CD4-positive, alpha-beta memory T cell (primary cell): ENCODE results near the gene EMILIN1. TPM values are rescaled to one million over a fixed set of nuclear protein-coding genes. Genes with fewer than 3 reads are reported as not detected.

ENCODE experiments used
- CTCF ChIA-PET: fragments of 350-600 bp; sonication (Branson Sonifier 250); formaldehyde crosslinking; loops from one replicate; lab custom pipeline; 2021; ENCODE audit warnings: inconsistent platforms; ENCODE audit not compliant: partially characterized antibody; lab: Charles Lee
- POLR2A ChIA-PET: fragments of 350-600 bp; sonication (Branson Sonifier 250); formaldehyde crosslinking; loops from one replicate; lab custom pipeline; 2021; ENCODE audit not compliant: partially characterized antibody; lab: Charles Lee
- DNase-seq, 5 donors: peaks; one replicate each; pipeline versions ENCODE4 v3.0.0 to v3.0.0-alpha.2; 2020 to 2022; ENCODE audit warnings: mixed read lengths in 1 of 5
- H3K27ac ChIP-seq: one replicate; pipeline ENCODE4 v1.7.0; 2013; ENCODE audit warnings: low read depth, low read length
- H3K27me3 ChIP-seq: 2 replicates; pipeline ENCODE4 v1.7.0; 2013; ENCODE audit warnings: mild to moderate bottlenecking, low read length, moderate library complexity; ENCODE audit not compliant: insufficient read depth
- H3K36me3 ChIP-seq: 2 replicates; pipeline ENCODE4 v1.7.0; 2013; ENCODE audit warnings: mild to moderate bottlenecking, low read length, moderate library complexity; ENCODE audit not compliant: insufficient read depth
- H3K4me1 ChIP-seq: 2 replicates; pipeline ENCODE4 v1.7.0; 2013; ENCODE audit warnings: mild to moderate bottlenecking, low read length, moderate library complexity; ENCODE audit not compliant: insufficient read depth
- H3K4me3 ChIP-seq, 2 donors: one replicate each; pipeline ENCODE4 v1.7.0; 2013; ENCODE audit warnings: low read length in 2 of 2, mild to moderate bottlenecking in 1 of 2
- H3K9me3 ChIP-seq, 2 donors: one replicate each; pipeline ENCODE4 v1.7.0; 2013; ENCODE audit warnings: low read length in 2 of 2, control low read depth in 1 of 2; ENCODE audit not compliant: control insufficient read depth in 1 of 2
- H3K27ac Mint-ChIP-seq, 7 donors: one replicate each; pipeline ENCODE4 v1.8.0; 2020 to 2021; ENCODE audit warnings: mixed read lengths in 7 of 7, mild to moderate bottlenecking in 6 of 7, inconsistent platforms in 3 of 7, moderate library complexity in 3 of 7
- H3K27me3 Mint-ChIP-seq, 2 donors: one replicate each; pipeline ENCODE4 v1.8.0; 2020 to 2021; ENCODE audit warnings: mixed read lengths in 2 of 2
- H3K36me3 Mint-ChIP-seq, 2 donors: one replicate each; pipeline ENCODE4 v1.8.0; 2020 to 2021; ENCODE audit warnings: mixed read lengths in 2 of 2, inconsistent platforms in 1 of 2, mild to moderate bottlenecking in 1 of 2
- H3K4me1 Mint-ChIP-seq, 4 donors: one replicate each; pipeline ENCODE4 v1.8.0; 2020 to 2021; ENCODE audit warnings: mixed read lengths in 4 of 4, mild to moderate bottlenecking in 1 of 4
- H3K4me3 Mint-ChIP-seq, 8 donors: one replicate each; pipeline ENCODE4 v1.8.0; 2020 to 2021; ENCODE audit warnings: mixed read lengths in 8 of 8, mild to moderate bottlenecking in 7 of 8, moderate library complexity in 6 of 8, inconsistent platforms in 3 of 8
- H3K9me3 Mint-ChIP-seq, 8 donors: one replicate each; pipeline ENCODE4 v1.8.0; 2020 to 2021; ENCODE audit warnings: mixed read lengths in 8 of 8, mild to moderate bottlenecking in 5 of 8, inconsistent platforms in 3 of 8, moderate library complexity in 1 of 8
- intact Hi-C: fragments of 100-400 bp; cut with micrococcal nuclease; formaldehyde crosslinking; loops from one replicate; pipeline ENCODE4 v1.15.1; 2023
- polyA plus RNA-seq, 2 donors: library from polyadenylated mRNA; unstranded; fragments of 300-500 nt; fragmentation: Illumina TruSeq; gene quantifications; one replicate each; pipeline ENCODE4 v1.2.3, GENCODE V29; 2021
- total RNA-seq, 2 experiments: library from RNA; stranded (reverse); gene quantifications; one replicate each; pipeline ENCODE4 v1.2.3, GENCODE V29; 2021

EMILIN1 gene
- total and polyA plus RNA-seq, 4 experiments from 2014 or later, result 0.33 to 0.81 (median 0.51) TPM

DNA sequence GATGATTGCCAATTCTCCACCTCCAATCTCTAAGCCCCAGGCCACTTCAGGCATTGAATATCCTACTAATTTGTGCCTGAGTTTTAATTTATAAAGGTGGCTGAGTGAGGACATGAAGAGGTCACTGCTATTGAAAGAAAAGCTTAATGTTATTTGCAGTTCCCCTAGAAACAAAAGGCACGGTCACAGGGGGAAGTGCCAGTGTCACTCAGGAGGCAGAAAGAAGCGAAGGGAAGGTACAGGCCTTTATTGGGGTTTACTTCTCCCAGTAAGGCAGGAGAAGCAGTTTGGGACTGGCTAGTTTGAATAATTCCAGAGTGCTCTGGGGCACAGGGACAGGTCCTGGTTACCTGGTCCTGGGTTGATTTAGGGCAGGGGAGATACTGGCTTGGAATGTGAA, 43.5 kb downstream of the EMILIN1 start:
- peaks cover 11 to 30% (median 18%) of the 10 kb centered on the region in 4 donors for H3K4me1 Mint-ChIP-seq
- H3K27ac Mint-ChIP-seq, result peak overlapping the region in 1 of 7 donors; percentile 29
- no peaks in the 10 kb centered on the region for H3K9me3 ChIP-seq
- H3K4me3 Mint-ChIP-seq, result peak overlapping the region in 4 of 8 donors; percentile 39 to 96 (median 67)
- peaks cover 18 to 19% of the 10 kb centered on the region in 2 donors for H3K27me3 Mint-ChIP-seq
- CTCF ChIA-PET, result interaction anchor here (3.8 kb wide), 1 partner anchor 12 kb away, joined by 26 read pairs; the partner anchor contains the start of gene PREB
- H3K4me1 ChIP-seq, result peaks cover 23% of the 10 kb centered on the region
- intact Hi-C loops, result no loop called here
- no peaks in the 10 kb centered on the region for H3K9me3 Mint-ChIP-seq
- H3K36me3 Mint-ChIP-seq, result peaks cover 0 to 2% of the 10 kb centered on the region in 2 donors
- no peak overlapping the region for H3K4me3 ChIP-seq
- DNase-seq, result no peak
- H3K27me3 ChIP-seq, result peaks cover 10% of the 10 kb centered on the region
- H3K27ac ChIP-seq, result no peak overlapping the region
- POLR2A ChIA-PET, result interaction anchor here (4.8 kb wide), 1 partner anchor 12 kb away, joined by 99 read pairs; the partner anchor contains the start of gene PREB
- H3K36me3 ChIP-seq, result no peaks in the 10 kb centered on the region

DNA sequence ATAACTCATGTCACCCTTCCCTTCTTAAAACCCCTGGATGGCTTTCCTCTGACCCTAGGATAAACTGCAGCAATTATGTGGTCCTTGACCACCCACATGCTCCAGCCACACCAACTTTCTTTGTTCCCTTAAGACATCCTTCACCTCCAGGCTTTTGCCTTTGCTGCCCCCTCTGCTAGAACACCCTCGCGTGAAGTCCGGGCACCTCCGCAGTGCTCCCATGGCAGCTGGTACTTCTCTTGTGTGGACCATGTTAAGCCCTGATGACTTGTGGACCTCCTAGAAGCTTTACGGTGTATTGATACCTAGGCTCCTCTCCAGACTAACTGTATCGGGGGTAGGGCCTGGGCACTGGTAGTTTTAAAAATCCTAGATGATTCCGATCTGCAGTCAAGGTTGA, 44.4 kb downstream of the EMILIN1 start:
- H3K9me3 ChIP-seq, result no peaks in the 10 kb centered on the region
- POLR2A ChIA-PET, result interaction anchor here (1.2 to 4.8 kb wide), 4 partner anchors 10 to 72 kb away, joined by 5 to 99 read pairs (median 6); partner anchors contain the start of genes AGBL5, KHK and PREB

DNA sequence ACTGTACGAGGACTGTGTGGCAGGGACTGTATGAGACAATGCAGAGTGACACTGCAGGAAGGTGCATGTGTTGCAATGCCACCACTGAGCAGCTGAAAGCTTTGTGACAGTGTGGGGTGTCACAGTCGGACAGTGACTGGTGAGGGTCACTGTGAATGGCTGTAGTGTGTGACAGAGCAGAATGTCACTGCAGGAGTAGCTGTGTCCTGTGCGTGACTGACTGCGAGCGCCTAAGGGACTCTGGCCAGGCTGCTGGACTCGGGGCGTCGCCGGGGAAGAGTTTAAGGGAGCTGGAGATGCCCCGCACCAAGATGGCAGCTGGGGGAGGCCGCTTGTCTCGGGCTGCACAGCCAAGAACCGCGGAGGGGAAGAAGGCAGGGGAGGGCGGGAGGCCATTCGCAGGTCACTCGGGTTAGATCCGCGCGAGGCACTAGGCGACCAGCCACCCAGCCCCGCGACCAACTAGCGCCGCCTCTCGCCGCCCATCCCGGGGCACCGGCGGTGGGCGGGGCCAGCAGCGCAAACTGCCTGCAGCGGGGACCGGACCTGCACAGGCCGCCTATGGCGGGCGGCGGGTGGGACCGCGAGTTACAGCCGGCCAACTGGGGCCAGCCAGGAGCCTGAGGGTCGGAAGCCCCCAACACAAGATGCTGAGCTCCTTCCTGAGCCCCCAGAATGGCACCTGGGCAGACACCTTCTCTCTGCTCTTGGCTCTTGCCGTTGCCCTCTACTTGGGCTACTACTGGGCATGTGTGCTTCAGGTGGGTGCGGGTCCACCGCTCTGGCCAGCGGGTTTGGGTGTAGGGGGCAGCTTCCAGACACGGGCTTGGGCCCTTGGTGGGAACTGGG, 45.1 kb downstream of the EMILIN1 start, which contains the start of gene ABHD1:
TSS of gene ABHD1 (plus strand) at position 514 of the 849 bp plus-strand sequence. CDS start at position 648, 134 bp downstream.
- peak within 1 kb of the TSS; percentile 55 to 70 for H3K4me3 ChIP-seq
- Mint-ChIP-seq H3K4me1 (peaks cover 11 to 30% (median 18%) of the 10 kb centered on the region in 4 donors), H3K4me3 (peak within 1 kb of the TSS; percentile 82 to 96 (median 91)), H3K27ac (peak within 1 kb of the TSS; percentile 77 to 92 (median 88)), H3K27me3 (peaks cover 11 to 16% of the 10 kb centered on the region in 2 donors), H3K36me3 (peaks cover 0 to 2% of the 10 kb centered on the region in 2 donors), H3K9me3 (no peaks in the 10 kb centered on the region)
- H3K27me3 ChIP-seq, result peaks cover 5% of the 10 kb centered on the region
- CTCF ChIA-PET, result interaction anchor here (0.5 to 3.8 kb wide), 11 partner anchors 10 to 289 kb away, joined by 3 to 26 read pairs (median 4); partner anchors contain the start of gene PREB
- no peaks in the 10 kb centered on the region for H3K36me3 ChIP-seq
- H3K9me3 ChIP-seq, result no peaks in the 10 kb centered on the region
- peak; percentile 49 to 76 (median 56) for DNase-seq
- peaks cover 19% of the 10 kb centered on the region for H3K4me1 ChIP-seq
- H3K27ac ChIP-seq, result peak within 1 kb of the TSS; percentile 41
- POLR2A ChIA-PET, result interaction anchor here (0.6 to 4.8 kb wide), 7 partner anchors 10 to 152 kb away, joined by 3 to 99 read pairs (median 5); partner anchors contain the start of genes AGBL5, KHK and PREB
- intact Hi-C loops, result loop anchor here (1.0 kb wide), 1 partner anchor 11 kb away; the partner anchor contains the start of gene PREB

More for the DNA sequence above, 44.4 kb downstream of the EMILIN1 start:
- intact Hi-C loops, result loop anchor here (1.0 kb wide), 1 partner anchor 12 kb away; the partner anchor contains the start of gene PREB
- Histone ChIP-seq H3K4me1 (peaks cover 23% of the 10 kb centered on the region), H3K27ac (peak overlapping the region; percentile 41), H3K4me3 (peak overlapping the region in 1 of 2 donors; percentile 70), H3K36me3 (no peaks in the 10 kb centered on the region), H3K27me3 (peaks cover 10% of the 10 kb centered on the region)
- Mint-ChIP-seq H3K27ac (peak overlapping the region; percentile 60 to 92 (median 82)), H3K36me3 (peaks cover 0 to 2% of the 10 kb centered on the region in 2 donors), H3K27me3 (peaks cover 13 to 16% of the 10 kb centered on the region in 2 donors), H3K4me3 (peak overlapping the region; percentile 82 to 96 (median 91)), H3K9me3 (no peaks in the 10 kb centered on the region), H3K4me1 (peaks cover 11 to 30% (median 18%) of the 10 kb centered on the region in 4 donors)
- CTCF ChIA-PET, result interaction anchor here (0.6 to 3.8 kb wide), 8 partner anchors 11 to 289 kb away, joined by 3 to 26 read pairs (median 4); partner anchors contain the start of gene PREB
- DNase-seq, result no peak

DNA sequence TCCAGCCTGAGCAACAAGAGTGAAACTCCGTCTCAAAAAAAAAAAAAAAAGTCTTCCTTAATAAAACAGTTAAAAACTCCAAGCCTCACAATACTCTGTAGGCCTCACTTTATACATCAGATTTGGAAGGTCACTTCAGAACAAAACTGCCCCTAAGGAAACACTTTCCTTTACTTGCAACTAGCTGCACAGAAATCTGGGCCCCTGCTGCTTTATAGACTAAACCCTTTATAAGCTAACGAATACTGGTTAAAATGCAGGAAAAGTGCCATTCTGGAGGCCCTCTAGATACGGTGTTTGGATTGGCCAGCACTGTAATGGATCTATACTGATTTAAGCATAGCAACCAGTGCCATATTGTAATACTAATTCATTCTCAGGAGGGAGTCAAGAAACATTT, 46.7 kb downstream of the EMILIN1 start:
- Histone ChIP-seq H3K36me3 (peaks cover 1% of the 10 kb centered on the region), H3K27me3 (no peaks in the 10 kb centered on the region), H3K4me1 (peaks cover 14% of the 10 kb centered on the region), H3K27ac (no peak overlapping the region), H3K4me3 (no peak overlapping the region), H3K9me3 (no peaks in the 10 kb centered on the region)
- peak overlapping the region in 1 of 7 donors; percentile 44 for H3K27ac Mint-ChIP-seq
- H3K27me3 Mint-ChIP-seq, result peaks cover 2 to 5% of the 10 kb centered on the region in 2 donors
- intact Hi-C loops, result no loop called here
- H3K4me1 Mint-ChIP-seq, result peaks cover 8 to 35% (median 13%) of the 10 kb centered on the region in 4 donors
- peaks cover 7 to 13% of the 10 kb centered on the region in 2 donors for H3K36me3 Mint-ChIP-seq
- ChIA-PET CTCF (interaction anchor here (1.3 to 3.8 kb wide), 3 partner anchors 8 to 154 kb away, joined by 4 to 26 read pairs (median 8); partner anchors contain the start of gene PREB), POLR2A (interaction anchor here (0.7 to 4.8 kb wide), 2 partner anchors 9 to 88 kb away, joined by 4 to 99 read pairs; partner anchors contain the start of gene PREB)
- DNase-seq, result no peak
- H3K9me3 Mint-ChIP-seq, result no peaks in the 10 kb centered on the region
- H3K4me3 Mint-ChIP-seq, result peak overlapping the region in 2 of 8 donors; percentile 6 to 19

DNA sequence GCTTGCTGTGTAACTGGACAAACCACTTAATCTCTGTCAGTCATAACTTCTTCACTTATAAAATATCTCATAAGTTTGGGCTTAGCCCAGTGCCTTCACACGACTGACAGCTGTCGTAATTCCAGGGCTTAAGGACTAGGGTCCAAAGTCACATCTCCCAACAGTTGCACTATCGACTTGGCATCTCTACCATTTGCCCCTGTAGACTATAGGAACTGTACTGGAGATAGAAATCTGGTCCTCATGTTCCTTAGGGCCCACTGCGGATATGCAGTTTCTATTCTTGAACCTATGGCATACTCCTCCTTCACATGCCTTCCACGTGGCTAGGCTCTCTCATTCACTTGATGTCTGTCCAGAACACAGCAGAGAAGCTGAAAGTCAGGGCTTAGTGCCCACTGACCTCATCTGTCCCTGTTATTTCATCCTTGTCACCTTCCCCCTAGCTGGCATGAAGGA, 47.9 kb downstream of the EMILIN1 start:
- Mint-ChIP-seq H3K36me3 (peaks cover 8 to 25% of the 10 kb centered on the region in 2 donors), H3K27me3 (no peaks in the 10 kb centered on the region), H3K27ac (peak overlapping the region in 2 of 7 donors; percentile 23 to 42), H3K9me3 (no peaks in the 10 kb centered on the region), H3K4me3 (peak overlapping the region in 2 of 8 donors; percentile 52 to 54), H3K4me1 (peaks cover 9 to 35% (median 13%) of the 10 kb centered on the region in 4 donors)
- CTCF ChIA-PET, result no interaction called here
- Histone ChIP-seq H3K9me3 (no peaks in the 10 kb centered on the region), H3K4me1 (peaks cover 14% of the 10 kb centered on the region), H3K27ac (no peak overlapping the region), H3K4me3 (no peak overlapping the region), H3K36me3 (peaks cover 12% of the 10 kb centered on the region), H3K27me3 (no peaks in the 10 kb centered on the region)
- intact Hi-C loops, result no loop called here
- POLR2A ChIA-PET, result interaction anchor here (4.8 kb wide), 1 partner anchor 8 kb away, joined by 99 read pairs; the partner anchor contains the start of gene PREB
- DNase-seq, result no peak

DNA sequence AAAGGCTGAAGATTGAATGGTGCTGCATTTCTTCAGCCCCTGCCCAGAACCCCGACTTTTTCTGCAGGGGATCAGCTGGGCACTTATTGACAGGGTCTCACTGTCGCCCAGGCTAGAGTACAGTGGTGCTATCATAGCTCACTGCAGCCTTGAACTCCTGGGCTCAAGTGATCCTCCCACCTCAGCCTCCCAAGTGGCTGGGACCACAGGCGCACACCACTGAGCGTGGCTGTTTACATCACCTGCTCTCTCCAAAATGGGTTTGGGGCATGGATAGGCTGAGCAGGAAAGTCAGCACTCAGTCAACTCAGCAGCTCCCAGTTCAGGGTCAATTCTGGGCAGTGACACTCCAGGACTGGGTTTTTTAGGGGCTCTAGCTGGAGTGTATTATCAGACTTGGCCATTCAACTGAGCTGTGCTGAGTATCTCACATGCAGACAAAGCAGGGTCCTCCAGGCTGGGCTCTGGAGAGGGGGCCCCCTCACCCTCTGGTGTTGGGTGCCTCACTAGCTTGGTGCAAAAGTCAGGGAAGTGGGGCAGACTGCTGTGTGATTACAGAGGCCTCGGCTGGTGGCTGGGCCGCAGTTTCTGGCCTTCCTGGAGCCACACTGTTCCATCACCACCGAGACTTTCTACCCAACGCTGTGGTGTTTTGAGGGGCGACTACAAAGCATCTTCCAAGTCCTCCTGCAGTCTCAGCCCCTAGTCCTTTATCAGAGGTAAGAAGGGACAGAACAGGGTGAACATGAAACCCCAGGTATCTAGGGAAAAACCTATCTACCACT, 49.7 kb downstream of the EMILIN1 start:
- Histone ChIP-seq H3K4me1 (peaks cover 20% of the 10 kb centered on the region), H3K9me3 (no peaks in the 10 kb centered on the region), H3K36me3 (peaks cover 23% of the 10 kb centered on the region), H3K27me3 (no peaks in the 10 kb centered on the region), H3K27ac (no peak overlapping the region), H3K4me3 (no peak overlapping the region)
- Mint-ChIP-seq H3K27ac (peak overlapping the region in 1 of 7 donors; percentile 77), H3K4me1 (peaks cover 10 to 27% (median 19%) of the 10 kb centered on the region in 4 donors), H3K4me3 (no peak overlapping the region), H3K27me3 (no peaks in the 10 kb centered on the region), H3K9me3 (no peaks in the 10 kb centered on the region), H3K36me3 (peaks cover 8 to 35% of the 10 kb centered on the region in 2 donors)
- CTCF ChIA-PET, result no interaction called here
- POLR2A ChIA-PET, result no interaction called here
- intact Hi-C loops, result no loop called here
- no peak for DNase-seq
